Type B pancreatic cell (in vitro differentiated cells): ENCODE data around the gene SNX8. TPM values are rescaled to one million over a fixed set of nuclear protein-coding genes. Genes with fewer than 3 reads are reported as not detected.

Source experiments
- DNase-seq: peaks from one replicate; pipeline ENCODE4 v3.0.0; 2021; ENCODE audit warnings: mixed read lengths; ENCODE audit not compliant: unreplicated experiment; ENCODE audit errors: extremely low spot score
- H3K27ac Mint-ChIP-seq: 2 replicates; pipeline ENCODE4 v1.8.0; 2021; ENCODE audit warnings: mild to moderate bottlenecking, mixed read lengths
- H3K27me3 Mint-ChIP-seq: 2 replicates; pipeline ENCODE4 v1.8.0; 2021; ENCODE audit warnings: mixed read lengths
- H3K36me3 Mint-ChIP-seq: 2 replicates; pipeline ENCODE4 v1.8.0; 2021; ENCODE audit warnings: mixed read lengths
- H3K4me1 Mint-ChIP-seq: one replicate; pipeline ENCODE4 v1.8.0; 2021; ENCODE audit warnings: mixed read lengths; ENCODE audit not compliant: unreplicated experiment
- H3K4me3 Mint-ChIP-seq: 2 replicates; pipeline ENCODE4 v1.8.0; 2021; ENCODE audit warnings: mild to moderate bottlenecking, mixed read lengths
- H3K9me3 Mint-ChIP-seq: 2 replicates; pipeline ENCODE4 v1.8.0; 2021; ENCODE audit warnings: mixed read lengths
- total RNA-seq: library from RNA; stranded (reverse); gene quantifications from 2 replicates; pipeline ENCODE4 v1.2.1, GENCODE V29; 2021; ENCODE audit warnings: low replicate concordance
- TF ChIP-seq, protein P1 (sequence below): fragments of 200-600 bp; sonication (generic); conservative IDR thresholded peaks from 2 replicates; pipeline ENCODE4 v1.5.0; 2021; ENCODE audit warnings: antibody characterized with exemption, mild to moderate bottlenecking

The SNX8 gene
- total RNA-seq, 1 donor from 2014 or later: 29.1 TPM

GRCh38 chr7:2222516-2222915, 91.7 kb downstream of the SNX8 start:
- H3K4me1 Mint-ChIP-seq: no peaks in the 10 kb centered on the region
- peaks cover 11% of the 10 kb centered on the region for H3K36me3 Mint-ChIP-seq
- TF ChIP-seq, protein P1, sequence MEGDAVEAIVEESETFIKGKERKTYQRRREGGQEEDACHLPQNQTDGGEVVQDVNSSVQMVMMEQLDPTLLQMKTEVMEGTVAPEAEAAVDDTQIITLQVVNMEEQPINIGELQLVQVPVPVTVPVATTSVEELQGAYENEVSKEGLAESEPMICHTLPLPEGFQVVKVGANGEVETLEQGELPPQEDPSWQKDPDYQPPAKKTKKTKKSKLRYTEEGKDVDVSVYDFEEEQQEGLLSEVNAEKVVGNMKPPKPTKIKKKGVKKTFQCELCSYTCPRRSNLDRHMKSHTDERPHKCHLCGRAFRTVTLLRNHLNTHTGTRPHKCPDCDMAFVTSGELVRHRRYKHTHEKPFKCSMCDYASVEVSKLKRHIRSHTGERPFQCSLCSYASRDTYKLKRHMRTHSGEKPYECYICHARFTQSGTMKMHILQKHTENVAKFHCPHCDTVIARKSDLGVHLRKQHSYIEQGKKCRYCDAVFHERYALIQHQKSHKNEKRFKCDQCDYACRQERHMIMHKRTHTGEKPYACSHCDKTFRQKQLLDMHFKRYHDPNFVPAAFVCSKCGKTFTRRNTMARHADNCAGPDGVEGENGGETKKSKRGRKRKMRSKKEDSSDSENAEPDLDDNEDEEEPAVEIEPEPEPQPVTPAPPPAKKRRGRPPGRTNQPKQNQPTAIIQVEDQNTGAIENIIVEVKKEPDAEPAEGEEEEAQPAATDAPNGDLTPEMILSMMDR: no peak
- DNase-seq: no peak
- no peak overlapping the region for H3K4me3 Mint-ChIP-seq
- no peak overlapping the region for H3K27ac Mint-ChIP-seq
- no peaks in the 10 kb centered on the region for H3K27me3 Mint-ChIP-seq
- no peaks in the 10 kb centered on the region for H3K9me3 Mint-ChIP-seq

GRCh38 chr7:2220954-2221353, 93.3 kb downstream of the SNX8 start:
- no peak overlapping the region for H3K4me3 Mint-ChIP-seq

DNA sequence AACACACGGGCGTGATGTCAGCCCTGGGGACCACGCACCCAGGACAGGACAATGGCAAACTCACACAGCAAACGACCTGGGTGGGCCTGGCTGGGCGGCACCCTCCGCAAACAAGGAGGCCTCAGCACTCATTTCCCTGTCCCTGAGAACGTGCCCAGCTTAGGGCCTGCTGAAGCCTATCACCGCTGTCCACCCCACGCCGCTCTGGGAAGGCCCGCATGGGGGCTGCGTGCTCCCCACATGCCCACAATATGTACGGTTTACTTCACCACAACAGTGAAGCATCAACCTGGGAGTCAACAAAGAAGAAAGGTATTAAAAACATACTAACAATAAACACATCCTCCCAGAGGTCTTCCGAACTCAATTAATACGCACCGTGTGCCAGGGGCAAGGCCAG, 93.7 kb downstream of the SNX8 start:
- peaks cover 19% of the 10 kb centered on the region for H3K36me3 Mint-ChIP-seq
- H3K4me3 Mint-ChIP-seq: no peak overlapping the region
- H3K27me3 Mint-ChIP-seq: no peaks in the 10 kb centered on the region
- no peaks in the 10 kb centered on the region for H3K4me1 Mint-ChIP-seq
- no peak overlapping the region for H3K27ac Mint-ChIP-seq
- no peak for DNase-seq
- TF ChIP-seq, protein P1: no peak
- H3K9me3 Mint-ChIP-seq: no peaks in the 10 kb centered on the region

More at GRCh38 chr7:2220954-2221353, 93.3 kb downstream of the SNX8 start:
- TF ChIP-seq, protein P1: no peak
- Mint-ChIP-seq H3K27me3 (no peaks in the 10 kb centered on the region), H3K4me1 (no peaks in the 10 kb centered on the region), H3K36me3 (peaks cover 17% of the 10 kb centered on the region), H3K9me3 (no peaks in the 10 kb centered on the region), H3K27ac (no peak overlapping the region)
- DNase-seq: no peak

GRCh38 chr7:2220030-2220429, 94.2 kb downstream of the SNX8 start:
- no peak for DNase-seq
- no peak overlapping the region for H3K27ac Mint-ChIP-seq
- no peak overlapping the region for H3K4me3 Mint-ChIP-seq
- TF ChIP-seq, protein P1: no peak
- no peaks in the 10 kb centered on the region for H3K27me3 Mint-ChIP-seq
- H3K9me3 Mint-ChIP-seq: no peaks in the 10 kb centered on the region
- H3K4me1 Mint-ChIP-seq: no peaks in the 10 kb centered on the region
- peaks cover 21% of the 10 kb centered on the region for H3K36me3 Mint-ChIP-seq

GRCh38 chr7:2219606-2220005, 94.6 kb downstream of the SNX8 start:
- TF ChIP-seq, protein P1: no peak
- Mint-ChIP-seq H3K36me3 (peaks cover 21% of the 10 kb centered on the region), H3K27me3 (no peaks in the 10 kb centered on the region), H3K4me3 (no peak overlapping the region), H3K27ac (no peak overlapping the region), H3K4me1 (no peaks in the 10 kb centered on the region), H3K9me3 (no peaks in the 10 kb centered on the region)
- DNase-seq: no peak

DNA sequence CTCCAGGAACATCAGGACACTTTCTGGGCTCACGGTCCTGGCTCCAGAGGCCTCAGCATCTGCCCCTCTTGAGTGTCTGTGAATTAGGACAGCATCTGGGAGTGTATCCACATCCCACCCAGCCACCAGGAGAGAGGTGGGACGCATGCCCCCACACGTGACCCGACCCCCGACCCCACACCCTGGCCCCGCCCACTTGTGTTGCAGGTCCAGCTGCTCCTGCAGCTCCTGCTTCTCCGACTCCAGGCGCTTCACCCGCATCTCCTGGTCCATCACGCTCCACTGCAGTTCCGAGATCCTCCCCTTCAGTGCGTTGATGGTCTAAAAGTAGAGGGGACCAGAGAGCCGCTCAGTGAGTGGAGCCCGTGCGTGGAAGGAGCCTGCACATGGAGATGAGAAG, 95.1 kb downstream of the SNX8 start:
- DNase-seq: no peak
- TF ChIP-seq, protein P1: no peak

More for the DNA sequence above, 95.1 kb downstream of the SNX8 start:
- Mint-ChIP-seq H3K4me1 (no peaks in the 10 kb centered on the region), H3K27ac (no peak overlapping the region), H3K9me3 (no peaks in the 10 kb centered on the region), H3K36me3 (peaks cover 20% of the 10 kb centered on the region), H3K4me3 (no peak overlapping the region), H3K27me3 (no peaks in the 10 kb centered on the region)
